Activated naive CD8-positive, alpha-beta T cell treated with anti-CD3 and anti-CD28 coated beads, Interleukin-2, amount 50 U/mL, for 16 hours (primary cell): Measurements from ENCODE around the gene ARHGAP29.

ENCODE experiments used
- DNase-seq: peaks from one replicate; pipeline ENCODE4 v3.0.0-alpha.2; 2020; ENCODE audit warnings: low read depth, low spot score

Gene ARHGAP29

GRCh38 chr1:94124538-94124937 lies 112.8 kb downstream of the ARHGAP29 start:
- DNase-seq, result no peak

- no peak for DNase-seq
Measured at GRCh38 chr1:94122201-94122970, 115.0 kb downstream of the ARHGAP29 start.
